ENCODE measurements around the gene SLC29A2.

The SLC29A2 gene

GRCh38 chr11:66335531-66336233 lies 35.9 kb downstream of the SLC29A2 start:
- TF ChIP-seq CTCF (IDR thresholded peaks at IDR 0.05), result no peak

- TF ChIP-seq CTCF (IDR thresholded peaks at IDR 0.05), result no peak
Measured at GRCh38 chr11:66334605-66335442, 36.7 kb downstream of the SLC29A2 start.

GRCh38 chr11:66333896-66334604 lies 37.5 kb downstream of the SLC29A2 start:
- no peak for TF ChIP-seq CTCF (IDR thresholded peaks at IDR 0.05)

GRCh38 chr11:66333220-66333877 lies 38.2 kb downstream of the SLC29A2 start:
- no peak for TF ChIP-seq CTCF (IDR thresholded peaks at IDR 0.05)

GRCh38 chr11:66332371-66333219 lies 39.0 kb downstream of the SLC29A2 start:
- no peak for TF ChIP-seq CTCF (IDR thresholded peaks at IDR 0.05)

GRCh38 chr11:66331542-66332370 lies 39.8 kb downstream of the SLC29A2 start:
- no peak for TF ChIP-seq CTCF (IDR thresholded peaks at IDR 0.05)

Measured in LNCAP (cell line).